HG02840 (cell line): ENCODE data around the gene MAD1L1.

Experiments used
- ATAC-seq: cut with Tn5 transposase; IDR thresholded peaks from one replicate; pipeline ENCODE4 v1.9.1; 2021; ENCODE audit warnings: mild to moderate bottlenecking, moderate library complexity, moderate number of reproducible peaks; ENCODE audit not compliant: unreplicated experiment, low FRiP score

MAD1L1 gene

DNA sequence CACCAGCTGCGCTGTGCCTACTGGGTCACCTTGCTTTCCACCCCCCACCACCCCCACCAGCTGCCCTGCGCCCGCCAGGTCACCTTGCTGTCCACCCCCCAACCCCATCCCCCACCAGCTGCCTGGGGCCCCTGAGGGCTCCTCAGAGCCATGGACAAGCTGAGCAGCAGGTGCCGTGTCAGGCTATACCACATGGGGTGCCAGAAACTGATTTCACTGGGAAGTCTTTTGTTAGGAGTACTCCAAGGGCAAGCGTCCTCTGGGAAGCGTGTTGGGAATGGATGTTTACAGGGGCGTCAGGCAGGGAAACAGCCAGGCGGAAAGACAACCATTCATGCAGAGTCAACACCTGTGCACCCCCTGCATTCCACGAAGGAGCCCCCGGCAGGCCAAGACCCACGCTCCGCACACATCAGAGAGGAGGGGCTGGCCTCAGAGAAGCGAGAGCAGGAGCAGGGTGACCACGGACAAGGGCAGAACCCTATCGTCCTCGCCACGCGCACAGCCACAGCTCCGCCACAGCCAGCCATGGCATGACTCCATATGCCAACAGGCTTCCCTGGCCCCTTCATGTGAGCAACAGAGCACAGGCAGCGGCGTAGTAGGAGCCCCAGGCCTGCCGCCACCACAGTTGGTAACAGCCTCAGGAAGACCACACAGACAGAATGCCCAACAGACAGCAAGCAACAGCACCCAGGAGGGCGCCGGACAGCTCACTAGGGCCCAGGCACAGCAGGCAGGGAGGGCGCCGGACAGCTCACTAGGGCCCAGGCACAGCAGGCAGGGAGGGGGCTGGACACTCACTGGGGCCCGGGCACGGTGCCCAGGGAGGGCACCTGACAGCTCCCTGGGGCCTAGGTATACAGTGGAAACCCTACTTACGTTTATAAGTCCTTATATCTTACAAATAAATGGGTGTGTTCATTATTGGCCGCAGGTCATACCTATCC lies 180.8 kb downstream of the MAD1L1 start:
- ATAC-seq = no peak

GRCh38 chr7:2050511-2050866 lies 182.3 kb downstream of the MAD1L1 start:
- no peak for ATAC-seq

DNA sequence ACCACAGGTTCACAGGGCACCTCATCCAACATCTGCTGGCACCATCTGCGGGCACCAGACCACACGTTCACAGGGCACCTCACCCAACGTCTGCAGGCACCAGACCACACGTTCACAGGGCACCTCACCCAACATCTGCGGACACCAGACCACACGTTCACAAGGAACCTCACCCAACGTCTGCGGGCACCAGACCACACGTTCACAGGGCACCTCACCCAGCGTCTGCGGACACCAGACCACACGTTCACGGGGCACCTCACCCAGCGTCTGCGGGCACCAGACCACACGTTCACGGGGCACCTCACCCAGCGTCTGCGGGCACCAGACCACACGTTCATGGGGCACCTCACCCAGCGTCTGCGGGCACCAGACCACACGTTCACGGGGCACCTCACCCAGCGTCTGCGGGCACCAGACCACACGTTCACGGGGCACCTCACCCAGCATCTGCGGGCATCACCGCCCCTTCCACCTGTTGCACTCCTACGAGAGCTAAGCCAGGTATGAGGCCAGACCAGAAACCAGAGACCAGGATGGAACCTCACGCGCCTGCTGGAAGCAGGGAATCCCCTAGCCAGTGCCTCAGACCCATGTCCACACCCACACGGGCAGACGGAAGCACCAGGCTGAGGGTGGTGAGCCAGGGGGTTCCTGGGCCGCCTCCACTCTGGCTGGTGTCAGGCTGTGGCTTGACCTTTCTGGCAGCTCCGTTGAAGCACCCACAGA lies 182.8 kb downstream of the MAD1L1 start:
- ATAC-seq = no peak

DNA sequence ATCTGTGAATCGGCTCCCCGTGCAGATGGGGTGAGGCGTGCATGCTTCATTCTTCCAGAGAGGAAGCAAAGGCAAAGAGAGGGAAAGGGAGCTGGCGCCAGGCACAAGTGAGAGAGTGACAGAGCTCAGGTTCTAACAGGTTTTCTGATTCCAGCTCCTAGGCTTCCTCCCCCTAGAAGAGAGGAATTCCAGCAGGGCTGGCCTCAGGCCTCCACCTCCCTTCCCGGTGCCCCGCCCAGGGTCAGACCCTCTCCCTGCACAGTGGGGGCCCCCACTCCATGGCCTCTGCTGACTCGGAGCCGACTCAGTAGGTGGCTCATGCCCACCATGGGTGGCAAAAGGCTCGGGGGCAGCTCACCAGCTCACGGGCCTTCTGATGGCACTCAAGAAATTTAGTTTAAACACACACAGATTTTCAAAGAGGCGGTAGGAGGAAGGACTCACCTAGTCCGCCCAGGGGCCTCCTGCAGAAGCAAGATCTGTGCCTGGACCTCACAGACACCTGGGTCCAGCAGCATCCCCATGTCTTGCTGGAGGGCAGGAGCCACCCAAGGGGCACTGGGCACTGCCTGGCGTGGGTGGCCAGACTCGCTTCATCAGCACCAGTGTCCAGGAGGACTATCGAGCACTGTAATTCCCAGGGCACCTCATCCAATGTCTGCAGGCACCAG lies 183.5 kb downstream of the MAD1L1 start:
- ATAC-seq = no peak

DNA sequence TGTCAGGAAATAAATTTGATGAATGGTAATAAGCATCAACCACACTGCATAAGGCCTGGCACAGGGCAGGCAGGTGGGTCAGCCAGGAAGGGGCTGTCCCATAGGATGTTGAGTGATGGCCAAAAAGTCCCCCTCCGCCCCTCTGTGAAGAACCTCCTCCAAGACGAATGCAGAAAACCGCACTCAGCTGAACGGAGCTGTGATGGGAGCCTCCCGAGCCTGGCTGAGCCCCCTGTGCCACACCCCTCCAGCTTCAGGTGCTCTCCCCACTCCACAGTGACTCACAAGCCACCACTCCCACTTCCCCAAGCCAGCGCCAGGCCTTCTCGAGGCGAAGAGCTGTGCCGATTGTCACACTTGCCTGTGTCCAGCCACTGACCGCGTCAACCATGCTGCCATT lies 184.2 kb downstream of the MAD1L1 start:
- no peak for ATAC-seq

GRCh38 chr7:2048006-2048405 lies 184.7 kb downstream of the MAD1L1 start:
- ATAC-seq = no peak

- ATAC-seq = no peak
Observed at GRCh38 chr7:2046581-2047565, 185.9 kb downstream of the MAD1L1 start.

DNA sequence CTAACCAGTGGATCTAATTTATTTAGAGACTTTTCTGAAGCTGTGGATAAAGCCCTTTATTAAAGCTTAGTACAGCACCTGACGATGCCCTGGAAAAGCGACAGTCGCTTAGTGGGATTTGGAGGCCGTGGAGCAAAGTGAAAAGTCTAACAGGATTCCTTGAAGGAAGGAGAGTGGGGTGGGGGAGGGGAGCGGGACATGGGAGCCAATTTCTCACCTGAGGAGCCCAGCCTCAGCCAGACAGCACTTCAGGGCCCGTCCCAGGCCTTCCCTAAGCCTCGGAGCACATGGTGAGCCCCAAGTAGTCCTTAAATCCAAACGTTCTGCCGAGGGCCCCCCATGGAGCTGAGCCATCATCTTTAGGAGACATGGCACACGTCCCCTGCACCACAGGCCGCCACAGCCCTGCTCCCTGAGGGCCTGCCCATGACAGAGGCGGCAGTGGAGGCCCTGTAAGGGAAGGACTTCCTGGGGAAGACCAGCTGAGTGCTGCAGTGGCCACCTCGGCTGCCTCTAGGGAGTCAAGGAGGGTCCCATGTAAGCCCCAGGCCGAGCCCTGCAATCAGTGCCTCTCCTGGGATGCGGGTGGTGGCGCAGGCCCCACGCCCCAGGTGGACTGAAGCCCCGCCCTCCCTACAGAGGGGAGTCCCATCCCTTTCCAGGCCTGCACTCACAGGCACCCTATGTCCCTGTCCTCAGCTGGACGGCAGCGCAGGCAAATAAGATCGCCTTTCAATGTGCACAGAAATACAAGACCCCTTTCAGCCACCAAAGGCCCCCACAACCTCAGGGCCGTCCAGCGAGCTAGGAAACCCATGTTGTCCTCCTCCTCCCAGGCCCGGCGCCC lies 187.0 kb downstream of the MAD1L1 start:
- ATAC-seq = no peak

GRCh38 chr7:2044883-2045471 lies 187.8 kb downstream of the MAD1L1 start:
- no peak for ATAC-seq

- no peak for ATAC-seq
Observed at GRCh38 chr7:2044311-2044882, 188.3 kb downstream of the MAD1L1 start.

DNA sequence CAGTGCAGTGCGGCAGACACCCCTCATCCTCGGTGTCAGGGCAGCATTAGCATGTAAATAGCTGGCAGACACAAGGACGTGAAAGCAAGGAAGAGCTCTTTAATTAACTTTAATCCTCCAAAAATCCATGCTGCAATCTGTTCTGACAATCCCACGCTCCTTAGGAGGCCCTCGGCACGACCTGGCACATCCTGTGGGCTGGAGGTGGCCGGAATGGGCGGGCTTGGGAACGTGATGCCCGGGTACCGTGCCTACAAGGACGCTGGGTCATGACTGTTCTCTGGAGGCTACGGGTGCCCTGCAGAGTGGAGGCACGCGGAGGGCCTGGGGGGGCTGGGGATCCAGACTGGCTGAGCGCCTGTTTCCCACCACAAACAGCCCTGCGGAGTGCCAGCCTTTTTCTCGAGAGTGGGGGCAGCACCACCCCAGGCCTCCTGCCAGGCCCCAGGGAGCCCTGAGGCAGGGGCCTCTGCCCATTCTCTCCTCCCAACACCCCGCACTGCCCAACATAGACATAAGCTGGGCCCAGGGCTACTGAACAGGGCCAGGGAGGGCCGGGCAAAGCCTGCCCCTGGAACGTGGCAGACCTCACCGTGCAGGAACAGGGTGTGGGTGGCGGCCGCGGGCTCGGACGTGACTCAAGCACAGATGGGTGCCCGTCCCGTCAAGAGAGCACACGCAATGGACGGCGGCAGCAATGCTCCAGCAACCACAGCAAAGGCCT lies 189.3 kb downstream of the MAD1L1 start:
- ATAC-seq = no peak

- no peak for ATAC-seq
Observed at GRCh38 chr7:2042650-2043049, 190.1 kb downstream of the MAD1L1 start.

GRCh38 chr7:2041496-2042367 lies 191.0 kb downstream of the MAD1L1 start:
- ATAC-seq = no peak

DNA sequence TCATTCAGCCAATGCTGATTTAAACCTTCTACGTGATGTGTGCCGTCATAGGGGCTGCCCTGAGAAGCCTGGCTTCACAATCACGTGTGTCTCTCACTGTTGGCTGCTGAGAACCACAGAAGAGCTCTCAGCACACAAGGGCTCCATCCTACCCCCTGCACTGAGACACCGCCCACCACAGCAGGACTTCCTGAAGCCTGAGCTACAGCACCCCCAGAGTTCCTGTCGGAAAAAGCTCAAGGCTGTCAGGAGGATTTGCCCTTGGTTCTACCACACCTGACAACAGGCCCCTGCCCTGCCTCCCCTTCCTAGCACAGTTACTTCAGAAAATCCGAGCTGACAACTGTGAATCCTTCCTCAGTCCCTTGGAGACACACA lies 191.9 kb downstream of the MAD1L1 start:
- ATAC-seq = no peak

DNA sequence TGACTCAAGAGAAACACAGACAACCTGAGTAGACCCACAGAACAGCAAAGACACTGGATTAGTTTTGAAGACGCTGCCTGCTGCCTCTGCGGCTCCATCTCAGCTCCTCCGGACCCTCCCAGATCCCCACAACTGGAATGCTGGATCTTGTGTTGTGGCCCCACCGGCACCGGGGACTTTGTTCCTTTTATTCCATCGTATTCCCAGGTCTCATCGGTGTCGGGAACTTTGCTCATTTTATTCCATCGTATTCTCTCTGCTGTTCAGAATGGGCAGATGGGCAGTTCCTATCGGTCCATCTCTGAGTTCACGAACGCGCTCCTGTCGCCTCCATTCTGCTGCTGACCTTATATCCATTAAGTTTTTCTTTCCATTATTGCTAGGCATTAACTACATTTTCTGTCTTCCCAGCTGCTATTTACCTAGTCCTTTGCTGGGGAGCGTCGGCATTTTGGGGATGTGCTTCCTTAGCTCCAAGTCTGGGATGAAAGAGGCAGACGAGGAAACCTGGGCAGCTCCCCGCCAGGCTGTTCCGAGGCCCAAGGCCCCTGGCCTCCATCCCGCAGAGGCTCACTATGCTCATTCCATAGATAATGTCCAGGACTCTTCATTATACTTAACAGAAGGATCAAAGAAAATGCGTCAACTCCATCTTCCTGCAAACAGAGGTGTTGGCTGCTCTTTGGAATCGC lies 192.4 kb downstream of the MAD1L1 start:
- ATAC-seq = no peak
